Measurements from ENCODE around the gene OSBPL3. TPM values are rescaled to one million over a fixed set of nuclear protein-coding genes. Genes with fewer than 3 reads are reported as not detected.

Gene OSBPL3
- total RNA-seq, 2 donors from 2014 or later, result 3.1 to 8.2 TPM

GRCh38 chr7:24777806-24778205, 202.2 kb downstream of the OSBPL3 start:
- H3K4me3 ChIP-seq, result no peak overlapping the region
- DNase-seq, result no peak
- TF ChIP-seq POLR2A (IDR thresholded peaks at IDR 0.05) (no peak), CTCF (IDR thresholded peaks at IDR 0.05) (no peak)
- H3K4me1 ChIP-seq, result no peaks in the 10 kb centered on the region
- intact Hi-C loops (cut with DNase I), result no loop called here
- no peaks in the 10 kb centered on the region for H3K9me3 ChIP-seq
- WGBS, 2 donors, result 63 to 74% methylated on average over 3 of the region's 3 CpGs
- no peaks in the 10 kb centered on the region for H3K36me3 ChIP-seq (replicated peaks in 1 of 2; ENCODE audit: insufficient read depth in 1 of 2, low read depth in 2 of 2)
- no peak for ATAC-seq
- H3K27me3 ChIP-seq, result peaks cover 0 to 4% of the 10 kb centered on the region in 2 donors
- no peak overlapping the region for H3K27ac ChIP-seq

- no peaks in the 10 kb centered on the region for H3K36me3 ChIP-seq (replicated peaks in 1 of 2; ENCODE audit: insufficient read depth in 1 of 2, low read depth in 2 of 2)
- H3K4me3 ChIP-seq, result no peak overlapping the region
- intact Hi-C loops (cut with DNase I), result no loop called here
- DNase-seq, result no peak
- H3K4me1 ChIP-seq, result no peaks in the 10 kb centered on the region
- ATAC-seq, result no peak
- H3K27ac ChIP-seq, result no peak overlapping the region
- H3K27me3 ChIP-seq, result peaks cover 0 to 4% of the 10 kb centered on the region in 2 donors
- no peaks in the 10 kb centered on the region for H3K9me3 ChIP-seq
- no peak for TF ChIP-seq POLR2A (IDR thresholded peaks at IDR 0.05)
- no peak for TF ChIP-seq CTCF (IDR thresholded peaks at IDR 0.05)
Observed at GRCh38 chr7:24773646-24774045, 206.3 kb downstream of the OSBPL3 start.

- ATAC-seq (no peak), DNase-seq (no peak)
- intact Hi-C loops (cut with DNase I), result no loop called here
- Histone ChIP-seq H3K27me3 (peaks cover 0 to 3% of the 10 kb centered on the region in 2 donors), H3K36me3 (replicated peaks in 1 of 2; ENCODE audit: insufficient read depth in 1 of 2, low read depth in 2 of 2) (no peaks in the 10 kb centered on the region), H3K4me3 (no peak overlapping the region), H3K27ac (no peak overlapping the region), H3K4me1 (no peaks in the 10 kb centered on the region), H3K9me3 (no peaks in the 10 kb centered on the region)
- WGBS, 2 donors, result 64 to 80% methylated on average over 2 of the region's 2 CpGs
- no peak for TF ChIP-seq CTCF (IDR thresholded peaks at IDR 0.05)
- no peak for TF ChIP-seq POLR2A (IDR thresholded peaks at IDR 0.05)
Observed at GRCh38 chr7:24769851-24770250, 210.1 kb downstream of the OSBPL3 start.

GRCh38 chr7:24769014-24769830, 210.8 kb downstream of the OSBPL3 start:
- 71 to 72% methylated on average over 9 of the region's 9 CpGs for WGBS, 2 donors
- no peak overlapping the region for H3K4me3 ChIP-seq
- DNase-seq (no peak), ATAC-seq (no peak)
- H3K4me1 ChIP-seq, result no peaks in the 10 kb centered on the region
- intact Hi-C loops (cut with DNase I), result no loop called here
- H3K9me3 ChIP-seq, result no peaks in the 10 kb centered on the region
- no peak for TF ChIP-seq POLR2A (IDR thresholded peaks at IDR 0.05)
- no peak for TF ChIP-seq CTCF (IDR thresholded peaks at IDR 0.05)
- no peak overlapping the region for H3K27ac ChIP-seq
- H3K36me3 ChIP-seq (replicated peaks in 1 of 2; ENCODE audit: insufficient read depth in 1 of 2, low read depth in 2 of 2), result no peaks in the 10 kb centered on the region
- no peaks in the 10 kb centered on the region for H3K27me3 ChIP-seq

Data from body of pancreas (tissue), 4 donors.